NCI-H69 (cell line): Measurements from ENCODE around the gene WFS1.

Experiments
- DNase-seq: peaks from one replicate; lab custom pipeline; 2025; lab: John Stamatoyannopoulos, UW

The WFS1 gene

DNA sequence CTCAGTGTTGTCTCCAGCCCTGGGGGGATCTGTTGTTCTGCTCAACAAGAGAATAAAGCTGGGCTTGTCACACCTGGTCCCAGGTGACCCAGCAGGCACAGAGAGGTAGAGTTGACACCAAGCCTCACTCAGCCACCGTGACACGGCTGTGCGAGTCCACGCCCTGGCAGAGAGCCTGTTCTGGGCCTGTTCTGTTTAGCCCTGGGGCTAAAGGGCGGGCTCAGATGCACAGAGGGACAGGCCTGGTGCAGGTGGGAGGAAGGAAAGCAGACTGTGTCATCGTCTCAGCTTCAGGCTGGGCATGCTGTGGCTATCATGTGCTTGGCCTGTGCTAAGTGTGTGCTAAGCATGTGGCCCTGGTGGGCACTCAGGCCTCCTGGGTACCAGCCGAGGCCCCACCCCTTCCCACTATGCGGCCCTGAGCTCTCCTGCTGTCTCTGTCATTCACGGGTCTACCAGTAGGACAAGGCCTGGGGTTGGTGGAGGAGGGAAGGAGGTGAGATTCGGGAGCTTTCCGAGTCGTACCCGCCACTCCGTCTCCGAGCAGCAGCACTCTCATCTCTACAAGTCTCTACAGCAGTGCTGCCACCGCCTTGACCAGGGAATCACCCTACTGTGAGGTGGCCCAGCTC, 10.8 kb downstream of the WFS1 start:
- peak; percentile 68 for DNase-seq

DNA sequence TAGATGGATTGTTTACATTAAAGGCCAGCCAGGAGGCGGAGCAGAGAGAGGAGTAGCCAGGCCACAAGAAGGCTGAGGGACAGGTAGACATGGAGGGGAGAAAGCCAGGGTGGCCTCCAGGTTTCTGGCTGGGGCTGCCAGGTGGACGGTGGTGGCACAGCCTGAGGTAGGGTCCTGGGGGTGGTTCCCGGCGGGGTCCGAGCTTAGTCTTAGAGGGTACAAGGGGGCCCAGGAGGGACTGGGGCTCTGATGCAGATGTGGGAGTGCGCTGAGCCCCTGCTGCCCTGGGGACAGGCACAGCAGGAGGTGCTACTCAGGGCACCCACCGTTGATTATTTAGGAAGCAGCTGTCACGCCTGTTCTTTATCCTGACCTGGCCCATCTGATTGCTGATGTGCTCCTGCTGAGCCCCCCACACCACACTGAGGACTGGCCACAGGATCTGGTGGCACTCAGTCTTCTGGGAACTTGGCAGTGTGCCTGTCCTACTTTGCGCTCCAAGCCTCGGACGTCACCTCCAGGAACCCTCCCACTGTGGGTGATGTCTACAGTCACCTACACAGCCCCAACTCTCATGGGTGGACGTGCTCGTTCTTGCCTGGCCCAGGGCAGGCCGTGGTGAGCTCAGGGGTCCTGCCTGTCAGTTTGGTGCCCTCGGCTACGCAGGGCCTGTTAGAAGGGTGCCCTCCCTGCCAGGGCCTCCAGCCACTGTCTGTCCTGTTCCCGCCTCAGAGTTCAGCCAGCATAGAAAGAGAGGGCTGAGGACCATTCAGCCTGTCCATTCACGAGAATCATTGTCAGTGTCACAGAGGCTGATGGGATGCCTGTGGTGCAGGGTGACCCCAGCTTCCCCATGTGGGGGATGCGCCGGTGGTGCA, 12.0 kb downstream of the WFS1 start:
- no peak for DNase-seq

DNA sequence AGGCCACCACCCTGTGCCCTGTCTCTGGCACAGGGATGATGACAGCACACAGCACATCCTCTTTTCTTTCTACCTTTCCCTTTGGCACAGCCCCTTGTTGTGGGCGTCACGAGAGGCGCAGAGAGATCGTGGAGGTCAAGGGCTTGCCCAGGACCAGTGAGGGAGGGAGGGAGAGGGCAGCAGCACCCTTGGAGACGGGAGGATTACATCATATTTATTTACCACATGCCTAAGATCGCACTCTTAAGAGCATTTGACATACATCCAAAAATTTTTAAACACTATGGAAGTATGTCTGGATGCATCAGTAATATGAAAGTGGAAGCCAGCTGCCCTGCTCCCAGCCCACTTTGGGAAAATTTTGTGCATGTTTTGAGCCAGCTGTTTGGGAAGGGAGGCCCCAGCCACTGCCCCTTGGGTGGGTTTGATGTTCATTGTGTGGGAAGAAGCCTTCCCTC, 12.7 kb downstream of the WFS1 start:
- DNase-seq, result no peak

DNA sequence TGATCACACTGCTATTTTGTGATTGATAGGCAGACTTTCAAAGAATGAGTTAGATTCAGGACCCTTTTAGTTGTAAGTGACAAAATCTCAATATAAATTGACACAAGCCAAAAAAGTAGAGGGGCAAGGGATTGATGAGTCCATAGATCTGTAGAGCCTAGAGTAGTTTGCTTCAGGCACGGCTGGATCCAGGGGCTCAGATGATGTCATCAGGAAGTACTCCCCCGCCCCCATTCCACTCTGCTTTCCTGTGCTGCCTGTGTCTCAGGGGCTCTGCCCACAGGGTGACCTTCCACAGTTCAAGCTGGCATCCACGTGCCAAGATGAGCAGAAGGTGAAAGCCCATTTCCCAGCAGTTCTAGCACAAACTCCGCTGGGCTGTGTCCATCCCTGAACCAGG, 13.6 kb downstream of the WFS1 start:
- no peak for DNase-seq

DNA sequence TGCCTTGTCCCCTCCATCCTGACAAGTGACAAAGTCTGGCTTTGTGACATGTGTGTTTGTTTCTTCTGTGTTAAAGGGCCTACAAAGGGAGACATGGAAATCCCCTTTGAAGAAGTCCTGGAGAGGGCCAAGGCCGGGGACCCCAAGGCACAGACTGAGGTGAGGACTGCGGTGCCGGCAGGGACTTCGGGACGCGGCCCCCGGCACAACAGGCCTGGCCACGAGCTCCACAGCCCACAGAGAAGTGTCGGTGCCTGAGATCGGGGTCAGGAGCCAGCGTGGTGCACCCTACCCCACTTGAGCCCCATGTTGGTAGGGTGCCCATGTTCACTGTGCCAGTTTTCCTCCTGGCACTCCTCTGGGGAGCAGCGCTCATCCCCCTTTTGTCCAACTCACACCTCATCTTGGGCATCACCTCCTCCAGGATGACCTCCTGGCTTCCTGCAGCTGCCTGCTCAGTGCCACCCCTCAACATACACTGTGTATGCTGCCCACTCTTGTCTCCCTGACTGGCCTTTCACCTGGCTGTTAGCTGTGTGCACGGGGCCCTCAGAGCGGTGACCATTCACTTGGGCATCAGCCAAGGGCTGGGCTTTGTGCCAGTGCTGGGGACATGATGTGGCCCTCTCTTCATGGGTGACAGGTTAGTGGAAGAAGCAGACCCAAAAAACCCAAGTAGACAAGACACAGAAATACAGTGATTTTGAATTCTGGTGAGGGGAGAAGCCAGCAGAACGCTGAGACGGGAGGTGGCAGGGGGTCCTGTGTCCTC, 17.6 kb downstream of the WFS1 start:
- DNase-seq, result no peak

DNA sequence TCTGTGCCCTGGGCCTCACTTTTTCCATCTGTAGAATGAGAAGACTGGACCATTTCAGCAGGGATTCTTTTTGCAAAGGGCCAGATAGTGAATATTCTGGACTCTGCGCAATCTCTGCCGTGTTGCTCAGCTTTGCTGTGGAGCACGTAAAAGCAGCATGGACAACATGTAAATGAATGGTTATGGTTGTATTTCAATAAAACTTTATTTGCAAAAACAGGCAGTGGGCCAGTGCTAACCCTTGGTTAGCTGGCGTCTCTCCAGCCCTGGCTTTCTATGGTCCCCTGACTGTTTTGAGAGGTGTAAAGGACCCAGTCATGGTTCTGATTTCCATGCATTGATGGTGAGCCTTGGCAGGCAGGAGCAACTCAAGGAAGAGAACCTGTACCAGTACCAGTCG, 18.7 kb downstream of the WFS1 start:
- no peak for DNase-seq

DNA sequence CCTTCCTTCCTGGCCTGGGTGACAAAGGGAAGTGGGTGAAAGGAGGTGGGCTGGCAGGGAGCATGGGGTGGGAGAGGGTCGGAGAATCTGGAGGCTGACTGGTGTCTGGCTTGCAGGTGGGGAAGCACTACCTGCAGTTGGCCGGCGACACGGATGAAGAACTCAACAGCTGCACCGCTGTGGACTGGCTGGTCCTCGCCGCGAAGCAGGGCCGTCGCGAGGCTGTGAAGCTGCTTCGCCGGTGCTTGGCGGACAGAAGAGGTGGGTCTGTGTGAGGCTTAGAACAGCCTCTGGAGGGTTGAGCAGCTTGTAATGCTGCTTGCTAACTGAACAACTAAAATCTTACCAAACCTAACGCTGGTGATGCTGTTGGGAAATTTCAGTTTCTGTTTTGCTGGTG, 19.2 kb downstream of the WFS1 start:
- no peak for DNase-seq

DNA sequence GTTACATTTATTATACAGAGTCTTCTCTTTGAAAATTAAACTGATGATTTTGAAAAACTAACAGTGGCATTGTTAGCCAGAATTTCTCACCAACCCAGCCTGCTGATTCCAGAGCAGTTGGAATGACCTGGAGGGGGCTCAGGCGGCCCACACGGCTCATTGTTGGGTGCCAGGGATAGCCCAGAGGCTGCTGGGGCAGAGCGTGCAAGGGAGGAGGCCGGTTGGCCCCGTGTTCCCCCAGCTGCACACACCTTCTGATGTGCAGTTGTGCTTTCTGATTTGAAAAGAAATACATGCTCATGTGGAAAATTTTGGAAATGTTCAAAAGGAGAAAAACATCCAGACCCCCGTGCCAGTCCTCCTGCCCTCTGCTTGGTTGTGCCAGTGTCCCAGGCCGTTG, 20.6 kb downstream of the WFS1 start:
- DNase-seq, result no peak

DNA sequence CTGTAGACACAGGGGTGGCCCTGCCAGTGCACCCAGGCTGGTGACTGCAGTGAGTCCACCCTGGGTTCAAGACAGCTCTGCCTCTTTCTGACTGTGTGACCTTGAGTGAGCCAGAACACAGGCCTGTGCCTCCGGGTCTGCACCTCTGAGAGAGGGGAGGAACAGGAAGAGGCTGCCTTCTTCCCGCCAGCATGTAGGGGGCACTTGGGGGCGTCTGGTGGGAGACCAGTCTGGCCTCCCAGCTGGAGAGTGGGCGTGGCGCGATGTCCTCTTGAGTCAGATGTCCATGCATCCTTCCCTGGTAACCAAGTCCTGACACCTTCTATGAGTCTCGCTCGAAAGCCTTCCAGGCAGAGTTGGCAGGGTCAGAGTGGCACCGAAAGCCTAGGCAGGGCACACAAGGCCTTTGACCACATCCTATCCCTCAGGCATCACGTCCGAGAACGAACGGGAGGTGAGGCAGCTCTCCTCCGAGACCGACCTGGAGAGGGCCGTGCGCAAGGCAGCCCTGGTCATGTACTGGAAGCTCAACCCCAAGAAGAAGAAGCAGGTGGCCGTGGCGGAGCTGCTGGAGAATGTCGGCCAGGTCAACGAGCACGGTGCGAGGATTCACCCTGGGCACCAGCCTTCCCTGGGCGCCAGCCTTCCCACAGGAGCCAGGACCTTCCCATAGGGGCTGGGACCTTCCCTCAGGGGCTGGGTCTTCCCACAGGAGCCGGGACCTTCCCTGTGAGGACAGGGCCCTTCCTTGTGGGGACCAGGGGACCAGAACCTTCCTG, 21.3 kb downstream of the WFS1 start:
- DNase-seq, result no peak

DNA sequence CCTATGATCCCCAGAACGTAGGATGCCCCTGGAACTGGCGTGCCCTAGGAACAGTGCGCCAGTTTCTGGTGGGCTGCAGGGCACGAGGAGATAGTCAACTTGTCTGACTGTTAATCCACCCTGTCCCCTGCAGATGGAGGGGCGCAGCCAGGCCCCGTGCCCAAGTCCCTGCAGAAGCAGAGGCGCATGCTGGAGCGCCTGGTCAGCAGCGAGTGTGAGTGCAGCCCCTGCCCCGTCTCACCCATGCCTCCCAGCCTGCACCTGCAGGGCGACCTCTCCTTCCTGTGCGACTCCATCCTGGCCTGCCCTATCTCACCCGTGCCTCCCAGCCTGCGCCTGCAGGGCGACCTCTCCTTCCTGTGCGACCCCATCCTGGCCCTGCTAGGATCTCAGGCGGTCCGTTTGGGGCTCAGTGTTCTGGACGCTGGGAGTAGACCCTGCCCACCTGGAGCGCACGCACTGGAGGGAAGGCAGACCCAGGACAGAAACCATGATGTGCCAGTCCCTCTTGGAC, 22.2 kb downstream of the WFS1 start:
- DNase-seq, result no peak

DNA sequence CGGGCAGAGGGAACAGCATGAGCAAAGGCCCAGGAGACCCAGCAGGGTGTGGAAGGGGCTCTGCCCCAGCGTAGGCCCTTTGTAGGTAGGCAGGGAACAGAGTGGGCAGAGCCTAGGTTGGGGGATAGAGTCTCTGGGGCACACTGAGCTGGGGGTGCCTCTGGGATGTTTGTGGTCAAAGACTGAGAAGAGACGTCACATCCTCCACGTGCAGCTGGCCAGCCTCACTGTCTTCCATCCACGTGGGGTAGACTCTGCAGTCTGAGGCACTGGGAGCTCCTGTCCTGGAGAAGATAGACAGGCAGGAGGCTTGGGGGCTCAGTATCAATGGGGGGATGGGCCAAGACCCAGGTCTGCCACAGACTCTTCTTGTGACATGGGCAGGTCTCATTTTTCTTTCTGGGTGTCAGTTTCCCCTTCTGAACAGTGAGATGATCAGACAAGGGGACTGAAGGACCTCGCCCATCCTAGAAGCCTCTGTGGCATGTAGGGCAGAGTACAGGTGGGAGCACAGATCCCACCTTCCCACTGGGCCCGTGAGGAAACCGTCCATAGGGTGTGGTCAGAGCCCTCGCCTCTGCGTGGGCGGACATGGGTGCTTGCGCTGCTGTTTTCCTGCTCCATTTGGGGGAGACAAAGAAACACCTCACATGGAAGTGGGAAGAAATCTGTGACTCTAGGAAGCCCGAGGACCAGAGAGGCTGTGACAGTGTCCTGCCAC, 22.9 kb downstream of the WFS1 start:
- DNase-seq, result no peak

DNA sequence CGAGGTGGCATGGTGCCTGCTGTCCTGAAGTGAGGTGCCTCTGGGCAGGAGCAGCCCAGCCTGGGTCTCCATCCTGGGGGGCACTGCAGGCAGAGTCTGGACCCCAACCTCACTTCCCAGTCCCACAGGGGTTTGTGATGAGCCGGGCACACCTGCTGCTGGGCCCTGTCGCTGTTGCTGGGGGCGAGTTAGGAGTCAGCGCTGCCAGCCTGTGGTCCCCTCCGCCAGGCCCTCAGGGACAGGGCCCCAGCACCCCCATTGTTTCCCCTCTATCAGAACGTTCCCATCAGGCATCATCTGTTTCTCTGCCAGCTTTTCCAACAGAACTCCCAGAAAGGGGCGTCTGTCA, 23.4 kb downstream of the WFS1 start:
- no peak for DNase-seq

DNA sequence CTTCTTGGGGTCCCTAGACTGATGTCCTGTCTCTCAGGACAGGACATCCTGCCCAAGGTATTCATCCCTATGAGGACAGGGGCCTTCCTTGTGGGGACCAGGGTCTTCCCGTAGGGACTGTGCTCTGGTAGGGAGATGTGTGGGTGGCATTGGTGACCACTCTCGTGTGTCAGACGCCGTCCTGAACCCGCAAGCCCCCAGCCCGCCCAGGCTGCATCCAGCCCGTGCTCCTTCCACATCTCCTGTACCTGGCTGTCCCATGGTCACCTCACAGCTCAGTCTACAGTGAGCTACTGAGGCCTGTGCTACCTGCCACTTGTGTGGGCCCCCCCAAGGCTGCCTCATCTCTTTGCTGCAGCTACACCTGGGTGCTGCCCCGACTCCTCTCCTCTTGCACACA, 24.0 kb downstream of the WFS1 start:
- no peak for DNase-seq

DNA sequence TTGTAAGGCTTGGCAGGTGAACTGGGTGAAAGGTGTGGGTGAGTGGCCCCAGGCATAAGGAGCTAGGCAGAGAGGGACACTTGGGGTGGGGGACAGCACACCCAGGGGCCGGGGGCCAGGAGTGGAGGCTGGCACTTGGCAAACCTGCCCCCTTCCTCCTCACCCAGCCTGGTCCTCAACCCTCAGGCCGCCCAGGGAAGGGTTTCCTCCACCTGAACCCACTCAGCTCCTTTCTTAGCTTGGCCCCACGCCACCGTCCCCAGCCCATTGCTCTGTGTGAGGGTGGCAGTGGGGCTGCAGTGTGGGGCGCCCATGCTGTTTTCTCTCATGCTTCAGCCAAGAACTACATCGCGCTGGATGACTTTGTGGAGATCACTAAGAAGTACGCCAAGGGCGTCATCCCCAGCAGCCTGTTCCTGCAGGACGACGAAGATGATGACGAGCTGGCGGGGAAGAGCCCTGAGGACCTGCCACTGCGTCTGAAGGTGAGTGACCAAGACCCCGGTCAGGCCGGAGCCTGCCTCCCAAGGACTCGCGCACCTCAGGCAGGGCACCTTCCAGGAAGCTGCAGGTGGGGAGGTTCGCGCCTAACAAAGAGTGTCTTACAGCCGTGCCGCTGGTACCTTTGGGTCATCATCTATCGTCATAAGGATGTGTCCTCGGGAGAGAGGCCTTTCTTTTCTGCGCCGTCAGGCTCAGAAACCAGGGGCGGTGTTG, 25.2 kb downstream of the WFS1 start:
- DNase-seq, result no peak

DNA sequence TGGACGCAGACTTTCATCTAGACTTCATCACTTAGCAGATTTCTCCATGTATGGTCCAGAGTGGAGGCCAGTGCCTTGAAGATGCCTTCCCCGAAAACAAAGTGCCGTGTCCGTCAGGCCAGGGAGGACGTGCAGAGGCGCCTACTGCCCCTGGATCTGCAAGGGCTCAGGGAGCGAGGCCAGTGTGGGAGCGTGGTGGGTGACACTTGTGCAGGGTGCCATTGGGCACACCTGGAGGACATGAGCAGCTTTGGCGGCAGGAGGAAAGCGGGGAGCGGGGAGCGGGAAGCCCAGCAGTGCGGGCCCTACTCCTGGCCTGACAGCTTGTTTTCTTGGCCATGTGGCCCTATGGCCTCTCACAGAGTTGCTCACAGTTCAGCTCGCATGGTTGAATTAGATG, 25.8 kb downstream of the WFS1 start:
- no peak for DNase-seq

DNA sequence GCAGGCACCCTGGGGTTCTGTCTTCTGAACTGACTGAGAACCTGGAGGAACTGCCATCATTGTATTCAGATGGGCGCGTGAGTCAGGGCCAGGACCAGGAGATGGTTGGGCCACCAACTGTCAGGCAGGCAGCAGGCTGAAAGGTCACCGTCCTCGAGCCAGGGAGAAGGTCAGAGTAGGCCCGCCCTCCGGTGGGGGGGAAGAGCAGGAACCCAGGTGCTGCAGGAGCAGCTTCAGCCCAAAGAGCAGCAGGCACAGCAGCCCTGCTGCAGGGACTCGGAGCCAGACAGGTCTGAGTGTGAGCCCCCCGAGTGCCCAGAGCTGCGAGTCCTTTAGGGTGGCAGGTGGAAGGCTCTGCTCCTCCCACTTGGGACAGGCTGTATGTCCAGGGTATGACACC, 26.4 kb downstream of the WFS1 start:
- no peak for DNase-seq

DNA sequence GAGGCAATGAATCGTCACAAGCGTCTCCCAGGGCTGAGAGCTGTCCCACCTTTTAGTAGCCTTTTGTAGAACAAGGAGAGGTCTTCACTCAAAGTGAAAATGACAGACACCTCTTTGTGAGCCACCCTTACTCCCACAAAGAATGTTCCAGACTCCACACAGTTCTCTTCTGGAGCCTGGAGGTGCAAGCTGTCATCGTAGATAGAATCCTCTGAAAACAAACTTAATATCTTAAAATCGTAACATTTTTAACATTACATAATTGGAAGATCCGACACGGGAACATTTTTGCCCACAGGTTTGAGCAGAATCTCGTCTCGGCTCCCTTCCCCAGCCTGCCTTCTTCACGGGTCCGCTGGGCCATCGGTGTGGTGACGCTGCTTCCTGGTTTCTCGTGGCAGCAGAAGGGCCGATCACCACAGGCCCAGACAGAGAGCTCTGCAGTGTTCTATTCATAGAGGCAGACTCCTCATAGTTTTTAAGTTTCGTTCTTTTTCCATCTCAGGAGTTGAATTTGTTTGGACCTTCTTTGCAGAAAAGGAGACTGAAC, 27.7 kb downstream of the WFS1 start:
- DNase-seq, result no peak

DNA sequence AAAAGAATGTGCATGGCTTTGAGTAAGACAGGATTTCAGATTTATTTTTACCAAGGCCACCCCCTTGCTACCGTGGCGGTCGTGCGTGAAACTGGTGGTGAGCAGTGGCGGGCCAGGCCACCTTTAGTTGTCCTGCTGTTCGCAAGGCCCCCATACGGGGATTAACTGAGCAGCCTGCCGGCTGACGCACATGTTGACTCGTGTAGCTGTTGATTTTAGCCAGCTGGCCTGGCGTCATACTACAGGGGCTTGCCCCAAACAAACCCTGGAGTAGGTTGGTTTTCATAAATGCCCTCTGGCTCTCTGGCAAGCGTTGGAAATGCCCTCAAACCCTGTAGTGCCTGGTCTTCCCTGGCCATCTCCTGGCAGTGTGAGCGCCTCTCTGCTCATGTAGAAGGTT, 28.4 kb downstream of the WFS1 start:
- no peak for DNase-seq

DNA sequence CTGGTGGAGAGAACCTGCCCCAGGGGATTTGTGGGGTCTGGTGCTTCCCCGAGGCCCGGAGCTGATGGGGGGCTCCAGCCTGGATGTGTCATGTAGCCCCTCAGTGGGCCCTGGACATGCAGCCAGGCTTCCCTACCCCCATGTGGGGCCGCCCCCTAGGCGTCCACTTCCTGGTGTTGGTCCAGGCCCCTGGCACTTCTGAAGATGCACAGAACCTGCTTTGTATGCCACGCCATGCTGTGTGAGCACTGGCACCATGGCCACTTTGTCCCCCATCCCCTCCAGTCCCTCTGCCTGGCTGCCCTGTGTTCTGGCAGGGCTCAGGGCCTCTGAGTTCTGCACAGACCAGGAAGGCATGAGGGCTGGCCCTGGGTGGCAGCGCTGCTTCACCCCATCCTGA, 29.2 kb downstream of the WFS1 start:
- DNase-seq, result no peak

DNA sequence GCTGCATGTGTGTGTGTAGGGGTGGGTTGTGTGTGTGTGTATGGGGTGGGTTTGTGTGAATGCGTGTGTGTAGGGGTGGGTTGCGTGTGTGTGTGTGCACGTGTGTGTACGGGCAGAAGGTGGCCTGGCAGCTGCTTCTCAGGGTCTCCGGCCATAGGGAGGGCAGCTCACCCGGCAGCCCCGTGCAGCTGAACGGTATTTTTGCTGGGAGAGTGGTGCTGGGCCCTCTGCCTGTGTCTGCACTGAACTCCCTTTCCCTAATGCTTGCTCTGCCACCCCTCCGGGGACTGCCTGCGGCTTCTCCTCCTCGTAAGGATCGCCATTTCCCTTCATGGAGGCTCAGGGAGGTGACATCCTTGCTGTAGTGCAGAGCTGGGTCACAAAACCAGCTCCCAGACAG, 30.2 kb downstream of the WFS1 start:
- DNase-seq, result no peak
